Peyer's patch (tissue), 4 donors: ENCODE measurements around the gene GOLGA8H. TPM values are rescaled to one million over a fixed set of nuclear protein-coding genes. Genes with fewer than 3 reads are reported as not detected.
"Not testable (repeated sequence)": the region's sequence is repeated elsewhere in the genome, so short reads cannot be mapped to it uniquely, and the experiment has no call there.

Source experiments
- DNase-seq, 3 donors: peaks; one replicate each; pipeline ENCODE4 v3.0.0-alpha.2; 2017 to 2019
- H3K27ac ChIP-seq, 4 donors: fragments of 200-600 bp; sonication (generic); one replicate each; pipeline ENCODE4 v1.5.1; 2016 to 2019
- H3K27me3 ChIP-seq, 2 donors: fragments of 200-600 bp; sonication (generic); one replicate each; pipeline ENCODE4 v1.5.1; 2019
- H3K36me3 ChIP-seq, 3 donors: fragments of 200-600 bp; sonication (generic); one replicate each; pipeline ENCODE4 v1.5.1; 2016 to 2019
- H3K4me1 ChIP-seq, 4 donors: fragments of 200-600 bp; sonication (generic); one replicate each; pipeline ENCODE4 v1.5.1; 2016 to 2019
- H3K4me3 ChIP-seq, 4 donors: fragments of 200-600 bp; sonication (generic); 1 replicate in 3 of 4; 2 replicates in 1 of 4; pipeline ENCODE4 v1.5.1; 2016 to 2019; ENCODE audit warnings: mild to moderate bottlenecking in 1 of 4
- H3K9me3 ChIP-seq, 4 donors: fragments of 200-600 bp; sonication (generic); one replicate each; pipeline ENCODE4 v1.5.1; 2016 to 2019; ENCODE audit warnings: mild to moderate bottlenecking in 1 of 4
- CTCF ChIP-seq, 6 experiments: fragments of 450-650 bp in 4 of 6; fragments of 200-600 bp in 2 of 6; sonication (generic) in 1 of 6; IDR thresholded peaks; one replicate each; pipeline ENCODE4 v1.5.1; 2017 to 2019; ENCODE audit warnings: antibody characterized with exemption in 6 of 6, mild to moderate bottlenecking in 3 of 6, moderate library complexity in 1 of 6
- total RNA-seq, 4 donors: library from RNA; depleted of rRNA; stranded (reverse); fragments of >200 nt; gene quantifications; one replicate each; pipeline ENCODE4 v1.1.0, GENCODE V29; 2016

GOLGA8H gene
- 1 to 10 TPM in 1 of 4 donors, under 1 TPM in 1, not detected in 2; 0.54 to 2.5 TPM for total RNA-seq

GRCh38 chr15:30603796-30604195, at the start of gene GOLGA8H:
GOLGA8H (plus strand) TSS chr15:30604028; CDS start chr15:30604126, 98 bp downstream.
- H3K36me3 ChIP-seq, H3K9me3 ChIP-seq, H3K4me1 ChIP-seq, H3K27ac ChIP-seq, H3K27me3 ChIP-seq, H3K4me3 ChIP-seq, DNase-seq: not testable (repeated sequence)

- peak in 2 of 3 donors; percentile 21 to 46 for DNase-seq
- H3K36me3 ChIP-seq, H3K27ac ChIP-seq, H3K9me3 ChIP-seq, H3K4me3 ChIP-seq, H3K4me1 ChIP-seq, H3K27me3 ChIP-seq: not testable (repeated sequence)
- peak in 4 of 6 experiments; percentile 6 to 49 (median 33) for TF ChIP-seq CTCF (IDR thresholded peaks at IDR 0.05)
Measured at GRCh38 chr15:30566949-30567348, 36.9 kb upstream of the GOLGA8H start.

- not testable (repeated sequence) for H3K9me3 ChIP-seq
- H3K4me3 ChIP-seq = peak overlapping the region in 3 of 4 donors; percentile 30 to 38 (median 31)
Measured at GRCh38 chr15:30573012-30573491, 30.8 kb upstream of the GOLGA8H start.

GRCh38 chr15:30579394-30579970, 24.3 kb upstream of the GOLGA8H start:
- H3K9me3 ChIP-seq, H3K4me3 ChIP-seq, H3K36me3 ChIP-seq, H3K4me1 ChIP-seq, DNase-seq, H3K27me3 ChIP-seq, H3K27ac ChIP-seq: not testable (repeated sequence)

More at GRCh38 chr15:30573012-30573491, 30.8 kb upstream of the GOLGA8H start:
- H3K27ac ChIP-seq, DNase-seq, H3K36me3 ChIP-seq, H3K27me3 ChIP-seq, H3K4me1 ChIP-seq: not testable (repeated sequence)

GRCh38 chr15:30580716-30581115, 23.1 kb upstream of the GOLGA8H start:
- not testable (repeated sequence) for H3K9me3 ChIP-seq, H3K4me1 ChIP-seq, H3K27me3 ChIP-seq, DNase-seq, H3K36me3 ChIP-seq, H3K27ac ChIP-seq, H3K4me3 ChIP-seq

GRCh38 chr15:30598953-30599352, 4.9 kb upstream of the GOLGA8H start:
- not testable (repeated sequence) for H3K36me3 ChIP-seq, H3K4me1 ChIP-seq, H3K27ac ChIP-seq, H3K9me3 ChIP-seq, DNase-seq, H3K4me3 ChIP-seq, H3K27me3 ChIP-seq
- TF ChIP-seq CTCF (IDR thresholded peaks at IDR 0.05) = peak in 4 of 6 experiments; percentile 12 to 60 (median 46)

- not testable (repeated sequence) for H3K27ac ChIP-seq, H3K4me1 ChIP-seq, H3K4me3 ChIP-seq, H3K9me3 ChIP-seq, H3K27me3 ChIP-seq, DNase-seq, H3K36me3 ChIP-seq
Measured at GRCh38 chr15:30612271-30612670, 8.4 kb downstream of the GOLGA8H start.

GRCh38 chr15:30621342-30621741, 17.5 kb downstream of the GOLGA8H start:
- not testable (repeated sequence) for H3K27me3 ChIP-seq, H3K9me3 ChIP-seq, H3K4me1 ChIP-seq, DNase-seq, H3K4me3 ChIP-seq, H3K27ac ChIP-seq, H3K36me3 ChIP-seq

- not testable (repeated sequence) for H3K36me3 ChIP-seq, H3K9me3 ChIP-seq, H3K27me3 ChIP-seq, H3K4me1 ChIP-seq
- peak within 1 kb of the TSS; percentile 44 to 75 (median 63) for H3K4me3 ChIP-seq
- TF ChIP-seq CTCF (IDR thresholded peaks at IDR 0.05) = peak in 1 of 6 experiments; percentile 17
- peak within 1 kb of the TSS; percentile 65 to 88 (median 82) for H3K27ac ChIP-seq
- peak; percentile 92 to 97 (median 95) for DNase-seq
Measured at GRCh38 chr15:30625436-30626193, 21.8 kb downstream of the GOLGA8H start, which contains the start of gene ARHGAP11B. ARHGAP11B (plus strand) TSS chr15:30626128.

GRCh38 chr15:30626194-30626565, 22.4 kb downstream of the GOLGA8H start:
- not testable (repeated sequence) for H3K9me3 ChIP-seq, DNase-seq, H3K4me1 ChIP-seq, H3K27me3 ChIP-seq, H3K36me3 ChIP-seq
- Histone ChIP-seq H3K27ac (peak overlapping the region in 3 of 4 donors; percentile 81 to 88 (median 83)), H3K4me3 (peak overlapping the region; percentile 44 to 75 (median 63))

GRCh38 chr15:30626632-30627031, 22.8 kb downstream of the GOLGA8H start:
- not testable (repeated sequence) for H3K4me1 ChIP-seq, DNase-seq, H3K9me3 ChIP-seq, H3K27me3 ChIP-seq, H3K36me3 ChIP-seq
- Histone ChIP-seq H3K27ac (peak overlapping the region in 3 of 4 donors; percentile 81 to 88 (median 83)), H3K4me3 (peak overlapping the region; percentile 44 to 75 (median 63))
